ENCODE measurements around the gene DHRS2.
"Not testable (repeated sequence)": the region's sequence is repeated elsewhere in the genome, so short reads cannot be mapped to it uniquely, and the experiment has no call there.

DHRS2 gene

GRCh38 chr14:23650506-23650905 lies 14.3 kb downstream of the DHRS2 start:
- no peak for DNase-seq

GRCh38 chr14:23653051-23653450 lies 16.9 kb downstream of the DHRS2 start:
- no peak for DNase-seq

DNA sequence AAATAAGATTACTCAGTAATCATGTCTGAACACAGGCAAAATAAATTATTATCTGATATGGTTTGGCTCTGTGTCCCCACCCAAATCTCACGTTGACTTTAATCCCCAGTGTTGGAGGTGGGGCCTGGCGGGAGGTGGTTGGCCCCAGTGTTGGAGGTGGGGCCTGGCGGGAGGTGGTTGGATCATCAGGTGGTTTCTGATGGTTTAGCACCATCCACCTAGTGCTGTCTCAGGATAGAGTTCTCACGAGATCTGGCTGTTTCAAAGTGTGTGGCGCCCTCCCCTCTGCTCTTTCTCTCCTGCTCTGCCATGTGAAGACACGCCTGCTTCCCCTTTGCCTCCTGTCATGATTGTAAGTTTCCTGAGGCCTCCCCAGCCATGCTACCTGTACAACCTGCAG lies 18.1 kb downstream of the DHRS2 start:
- DNase-seq = no peak

GRCh38 chr14:23657959-23658470 lies 21.9 kb downstream of the DHRS2 start:
- DNase-seq = no peak

- no peak for DNase-seq
These were observed 24.4 kb downstream of the DHRS2 start for GRCh38 chr14:23660290-23661226.

- DNase-seq = no peak
These were observed 25.4 kb downstream of the DHRS2 start for GRCh38 chr14:23661542-23661941.

DNA sequence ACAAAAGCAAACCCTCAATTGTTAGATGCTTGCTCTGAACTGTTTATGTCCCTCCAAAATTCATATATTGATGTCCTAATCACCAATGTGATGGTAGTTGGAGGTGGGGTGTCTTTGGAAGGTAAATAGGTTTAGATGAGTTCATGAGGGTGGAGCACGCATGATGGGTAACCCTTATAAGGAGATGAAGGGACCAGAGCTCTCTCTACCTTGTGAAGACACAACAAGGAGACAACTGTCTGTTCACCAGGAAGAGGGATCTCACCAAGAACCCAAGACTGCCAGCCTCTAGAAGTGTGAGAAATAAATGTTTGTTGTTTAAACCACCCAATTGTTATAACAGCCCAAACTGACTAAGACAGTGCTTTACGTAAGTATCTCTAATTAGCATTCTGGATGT lies 27.0 kb downstream of the DHRS2 start:
- no peak for DNase-seq

- DNase-seq = no peak
These were observed 27.5 kb downstream of the DHRS2 start for GRCh38 chr14:23663711-23664110.

- no peak for DNase-seq
These were observed 28.2 kb downstream of the DHRS2 start for GRCh38 chr14:23664207-23664885.

- DNase-seq = no peak
These were observed 29.3 kb downstream of the DHRS2 start for GRCh38 chr14:23665302-23666016.

- DNase-seq = no peak
These were observed 31.0 kb downstream of the DHRS2 start for GRCh38 chr14:23667134-23667533.

GRCh38 chr14:23669441-23669840 lies 33.3 kb downstream of the DHRS2 start:
- DNase-seq = no peak

DNA sequence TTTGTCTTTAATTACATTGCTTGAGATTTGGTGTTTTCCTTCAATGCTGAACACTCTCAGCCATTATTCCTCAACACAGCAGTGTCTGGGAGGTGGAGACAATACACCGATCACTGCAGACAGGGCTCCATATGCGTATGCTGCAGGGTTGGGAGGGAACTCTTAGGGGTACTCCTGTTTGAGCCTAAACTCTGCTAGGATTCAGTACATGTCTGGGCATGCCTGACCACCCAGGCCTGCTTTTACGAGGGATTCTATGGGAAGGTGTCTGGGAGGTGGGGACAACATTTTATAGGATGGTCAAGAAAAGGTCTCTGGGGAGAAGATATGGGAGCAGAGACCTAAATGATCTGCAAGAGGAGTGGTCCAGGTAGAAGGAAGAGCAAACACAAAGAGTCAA lies 34.3 kb downstream of the DHRS2 start:
- DNase-seq = no peak

GRCh38 chr14:23672200-23672599 lies 36.0 kb downstream of the DHRS2 start:
- no peak for DNase-seq

DNA sequence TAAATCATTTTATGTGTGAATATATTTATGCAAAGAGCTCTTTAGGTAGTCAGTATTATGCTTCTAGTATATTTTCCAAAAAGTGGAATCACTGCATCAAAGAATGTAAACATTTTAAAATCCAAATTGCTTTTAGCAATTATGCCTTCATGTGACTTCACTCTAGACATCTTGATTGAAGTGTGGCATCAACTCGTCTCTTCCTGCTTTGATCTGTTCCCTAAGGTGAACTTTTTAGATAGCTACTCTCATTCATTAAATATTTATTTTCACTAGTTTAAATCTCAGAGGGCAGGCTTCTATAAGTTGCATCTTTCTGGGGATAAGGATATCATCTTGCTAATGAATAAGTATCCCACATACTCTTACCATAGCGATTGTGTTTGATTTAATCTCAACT lies 39.2 kb downstream of the DHRS2 start:
- no peak for DNase-seq

DNA sequence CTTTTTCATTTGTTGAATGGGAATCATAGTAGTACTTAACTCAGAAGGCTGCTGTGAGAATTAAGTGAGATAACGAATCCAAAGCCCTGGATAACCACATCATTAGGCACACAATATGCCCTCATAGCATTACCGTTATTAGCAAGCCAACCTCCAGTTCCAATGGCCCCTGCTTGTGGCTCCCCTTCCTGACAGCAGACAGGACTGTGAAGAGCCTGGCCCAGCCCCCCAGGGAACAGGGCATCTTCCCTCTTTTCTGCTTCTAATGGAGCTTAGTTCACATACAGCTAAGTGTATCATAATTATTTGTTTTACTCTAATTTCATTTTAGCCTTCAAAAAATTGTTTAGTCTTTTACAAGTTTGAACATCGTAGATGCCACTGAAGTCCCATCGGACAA lies 39.7 kb downstream of the DHRS2 start:
- no peak for DNase-seq

DNA sequence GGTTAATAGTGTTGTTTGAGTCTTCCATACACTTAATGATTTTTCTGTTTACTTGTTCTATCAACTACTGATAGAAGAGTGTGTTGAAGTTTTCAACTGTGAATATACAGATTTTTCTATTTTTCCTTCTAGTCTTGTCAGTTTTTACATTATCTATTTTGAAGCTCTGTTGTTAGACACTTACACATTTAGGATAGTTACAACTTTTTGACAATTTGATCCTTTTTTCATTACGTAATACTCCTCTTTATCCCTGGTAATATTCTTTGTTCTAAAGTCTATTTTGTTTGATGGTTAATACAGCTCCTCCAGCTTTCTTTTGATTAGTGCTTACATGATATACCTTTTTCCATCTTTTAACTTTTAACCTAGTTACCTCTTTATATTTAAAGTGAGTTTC lies 45.2 kb downstream of the DHRS2 start:
- DNase-seq = no peak

DNA sequence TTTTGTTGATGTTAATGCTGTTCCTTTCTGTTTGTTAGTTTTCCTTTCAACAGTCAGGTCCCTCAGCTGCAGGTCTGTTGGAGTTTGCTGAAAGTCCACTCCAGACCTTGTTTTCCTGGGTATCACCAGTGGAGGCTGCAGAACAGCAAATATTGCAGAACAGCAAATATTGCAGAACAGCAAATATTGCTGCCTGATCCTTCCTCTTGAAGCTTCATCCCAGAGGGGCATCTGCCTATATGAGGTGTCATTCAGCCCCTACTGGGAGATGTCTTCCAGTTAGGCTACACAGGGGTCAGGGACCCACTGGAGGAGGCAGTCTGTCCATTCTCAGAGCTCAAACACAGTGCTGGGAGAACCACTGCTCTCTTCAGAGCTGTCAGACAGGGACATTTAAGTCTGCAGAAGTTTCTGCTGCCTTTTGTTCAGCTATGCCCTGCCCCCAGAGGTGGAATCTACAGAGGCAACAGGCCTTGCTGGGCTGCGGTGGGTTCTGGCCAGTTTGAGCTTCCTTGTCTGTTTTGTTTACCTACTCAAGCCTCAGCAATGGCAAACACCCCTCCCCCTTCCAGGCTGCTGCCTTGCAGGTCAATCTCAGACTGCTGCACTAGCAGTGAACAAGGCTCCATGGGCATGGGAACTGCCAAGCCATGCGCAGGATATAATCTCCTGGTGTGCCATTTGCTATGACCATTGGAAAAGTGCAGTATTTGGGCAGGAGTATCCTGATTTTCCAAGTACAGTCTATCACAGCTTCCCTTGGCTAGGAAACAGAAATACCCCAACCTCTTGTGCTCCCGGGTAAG lies 53.7 kb downstream of the DHRS2 start:
- not testable (repeated sequence) for DNase-seq

- DNase-seq = no peak
These were observed 56.3 kb downstream of the DHRS2 start for GRCh38 chr14:23692416-23692815.

DNA sequence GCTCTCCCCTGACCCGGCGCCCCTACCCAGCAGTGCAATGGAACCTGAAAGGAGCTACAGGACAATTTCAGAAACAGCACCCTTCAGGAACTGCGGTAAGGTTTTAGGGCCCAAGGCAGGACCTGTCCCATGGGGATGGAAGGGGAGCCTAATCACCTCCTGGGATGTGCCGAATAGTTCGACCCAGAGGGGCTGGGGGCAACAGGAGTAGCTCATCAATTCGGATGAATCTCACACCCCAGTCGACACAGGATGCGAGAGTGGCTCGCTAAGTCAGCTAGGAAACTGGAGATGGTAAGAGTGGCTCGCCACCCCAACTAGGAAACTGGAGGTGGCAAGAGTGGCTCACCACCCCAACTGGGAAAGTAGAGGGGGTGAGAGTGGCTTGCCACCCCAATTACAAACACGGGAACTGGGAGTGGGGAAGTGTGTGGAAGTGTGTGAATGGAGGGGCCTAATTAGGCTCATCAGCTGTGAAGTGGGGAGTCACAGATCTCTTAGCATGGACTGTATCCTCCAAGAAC lies 57.1 kb downstream of the DHRS2 start:
- no peak for DNase-seq

- DNase-seq = peak; percentile 26
These were observed 58.2 kb downstream of the DHRS2 start for GRCh38 chr14:23694085-23694948.

Data from femur (tissue), 1 donor.